ENCODE results near the gene COL5A2. TPM values are rescaled to one million over a fixed set of nuclear protein-coding genes. Genes with fewer than 3 reads are reported as not detected.

Gene COL5A2
- total RNA-seq, 6 donors from 2014 or later = 9.0 to 42.7 (median 26.8) TPM

- Histone ChIP-seq H3K36me3 (peaks cover 0 to 5% (median 0%) of the 10 kb centered on the region in 4 donors), H3K4me3 (no peak overlapping the region), H3K27me3 (no peaks in the 10 kb centered on the region), H3K27ac (peak overlapping the region in 1 of 4 donors; percentile 2), H3K4me1 (no peaks in the 10 kb centered on the region), H3K9me3 (no peaks in the 10 kb centered on the region)
- ATAC-seq (ENCODE audit: low FRiP score in 2 of 2) (peak in 1 of 2 donors; percentile 79), DNase-seq (no peak)
- TF ChIP-seq EP300 (IDR thresholded peaks at IDR 0.05) = no peak
- TF ChIP-seq CTCF (IDR thresholded peaks at IDR 0.05) = peak in 1 of 6 experiments; percentile 5
These were observed 195.5 kb downstream of the COL5A2 start for GRCh38 chr2:188984065-188984491.

GRCh38 chr2:188983427-188984064 lies 196.0 kb downstream of the COL5A2 start:
- DNase-seq (no peak), ATAC-seq (ENCODE audit: low FRiP score in 2 of 2) (peak in 1 of 2 donors; percentile 63)
- TF ChIP-seq EP300 (IDR thresholded peaks at IDR 0.05) (no peak), POLR2A (IDR thresholded peaks at IDR 0.05) (no peak), POLR2AphosphoS5 (IDR thresholded peaks at IDR 0.05) (no peak), CTCF (IDR thresholded peaks at IDR 0.05) (peak in 2 of 6 experiments; percentile 7 to 17)
- H3K9me3 ChIP-seq = no peaks in the 10 kb centered on the region
- H3K36me3 ChIP-seq = peaks cover 0 to 2% (median 0%) of the 10 kb centered on the region in 4 donors
- WGBS, 2 donors = 80 to 84% methylated on average over 4 of the region's 4 CpGs
- H3K27ac ChIP-seq = peak overlapping the region in 2 of 4 donors; percentile 23 to 37
- no peaks in the 10 kb centered on the region for H3K4me1 ChIP-seq
- H3K4me3 ChIP-seq = no peak overlapping the region
- H3K27me3 ChIP-seq = no peaks in the 10 kb centered on the region

Small RNAs within 50 kb of the gene (small RNA-seq; reads per million reads assigned to genes)
- gene MIR3129 = 0 to 0.33 (median 0.19) reads per million in 4 donors

Other genes with a start within 250 kb of the COL5A2 start
- 100 to 1,000 TPM in 4 of 6 donors, 10 to 100 TPM in 2; 41.1 to 508 (median 122) TPM for gene COL3A1, start 205.4 kb downstream of the COL5A2 start, total RNA-seq

All from upper lobe of left lung (tissue), 6 donors.